Vagina (tissue), 2 donors: ENCODE data around the gene ATOH8. TPM values are rescaled to one million over a fixed set of nuclear protein-coding genes. Genes with fewer than 3 reads are reported as not detected.

ENCODE experiments used
- DNase-seq, 2 donors: peaks; one replicate each; pipeline ENCODE4 v3.0.0-alpha.2; 2017; ENCODE audit errors: extremely low spot score in 2 of 2
- H3K27ac ChIP-seq: fragments of 200-600 bp; sonication (generic); one replicate; pipeline ENCODE4 v1.5.1; 2019
- H3K27me3 ChIP-seq: fragments of 200-600 bp; sonication (generic); one replicate; pipeline ENCODE4 v1.5.1; 2019
- H3K36me3 ChIP-seq, 2 donors: fragments of 200-600 bp; sonication (generic); one replicate each; pipeline ENCODE4 v1.5.1; 2017 to 2019
- H3K4me1 ChIP-seq: fragments of 200-600 bp; sonication (generic); one replicate; pipeline ENCODE4 v1.5.1; 2019
- H3K4me3 ChIP-seq, 2 donors: fragments of 200-600 bp; sonication (generic); 1 replicate in 1 of 2; 2 replicates in 1 of 2; pipeline ENCODE4 v1.5.1; 2016 to 2019
- H3K9me3 ChIP-seq: fragments of 200-600 bp; sonication (generic); one replicate; pipeline ENCODE4 v1.5.1; 2019
- POLR2A ChIP-seq, 2 donors: fragments of 450-650 bp; IDR thresholded peaks; one replicate each; pipeline ENCODE4 v1.6.1; 2017; ENCODE audit warnings: antibody characterized with exemption in 2 of 2, mild to moderate bottlenecking in 2 of 2, moderate library complexity in 2 of 2
- POLR2AphosphoS5 ChIP-seq, 2 donors: sonication (generic); formaldehyde crosslinking; IDR thresholded peaks; one replicate each; pipeline ENCODE4 v1.9.0; 2017; ENCODE audit warnings: antibody characterized with exemption in 2 of 2, mild to moderate bottlenecking in 2 of 2, low read depth in 1 of 2; ENCODE audit not compliant: insufficient read depth in 1 of 2
- intact Hi-C: fragments of 100-400 bp; cut with DNase I; formaldehyde crosslinking; loops from one replicate; pipeline ENCODE4 v1.15.1; 2023
- total RNA-seq: library from RNA; depleted of rRNA; stranded (reverse); fragments of >200 nt; gene quantifications from one replicate; pipeline ENCODE4 v1.2.3, GENCODE V29; 2016
- TF ChIP-seq, protein P1 (sequence below), 3 experiments: fragments of 450-650 bp in 2 of 3; fragments of 200-600 bp in 1 of 3; sonication (generic) in 1 of 3; IDR thresholded peaks; one replicate each; pipeline ENCODE4 v1.5.1; 2017 to 2019; ENCODE audit warnings: antibody characterized with exemption in 3 of 3, mild to moderate bottlenecking in 2 of 3, moderate library complexity in 2 of 3

The ATOH8 gene
- total RNA-seq, 1 donor from 2014 or later: 66.5 TPM

DNA sequence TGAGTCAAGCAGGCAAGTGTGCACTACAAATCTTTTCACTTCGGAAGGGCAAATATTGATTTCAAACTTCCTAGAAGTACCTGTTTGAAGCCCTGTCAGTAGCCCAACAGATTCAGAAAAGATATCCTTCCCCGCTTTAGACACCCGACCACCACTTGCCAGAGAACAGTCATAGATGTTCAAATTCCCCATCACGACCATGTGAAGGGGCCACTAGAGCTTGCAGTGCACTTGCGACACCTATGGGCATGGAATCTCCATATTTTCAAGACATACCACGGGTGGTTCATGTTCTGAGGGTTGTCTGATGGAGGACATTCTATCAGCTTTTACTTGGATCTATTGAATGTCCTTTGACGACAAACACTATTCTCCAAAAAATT, 35.8 kb upstream of the ATOH8 start:
- DNase-seq: no peak
- H3K9me3 ChIP-seq: no peaks in the 10 kb centered on the region
- intact Hi-C loops: loop anchor here (10.0 kb wide), 1 partner anchor 367 kb away; no protein-coding TSS in a partner anchor
- no peaks in the 10 kb centered on the region for H3K27me3 ChIP-seq
- TF ChIP-seq POLR2AphosphoS5 (IDR thresholded peaks at IDR 0.05; ENCODE audit: insufficient read depth in 1 of 2, low read depth in 1 of 2) (no peak), POLR2A (IDR thresholded peaks at IDR 0.05) (no peak)
- TF ChIP-seq, protein P1, sequence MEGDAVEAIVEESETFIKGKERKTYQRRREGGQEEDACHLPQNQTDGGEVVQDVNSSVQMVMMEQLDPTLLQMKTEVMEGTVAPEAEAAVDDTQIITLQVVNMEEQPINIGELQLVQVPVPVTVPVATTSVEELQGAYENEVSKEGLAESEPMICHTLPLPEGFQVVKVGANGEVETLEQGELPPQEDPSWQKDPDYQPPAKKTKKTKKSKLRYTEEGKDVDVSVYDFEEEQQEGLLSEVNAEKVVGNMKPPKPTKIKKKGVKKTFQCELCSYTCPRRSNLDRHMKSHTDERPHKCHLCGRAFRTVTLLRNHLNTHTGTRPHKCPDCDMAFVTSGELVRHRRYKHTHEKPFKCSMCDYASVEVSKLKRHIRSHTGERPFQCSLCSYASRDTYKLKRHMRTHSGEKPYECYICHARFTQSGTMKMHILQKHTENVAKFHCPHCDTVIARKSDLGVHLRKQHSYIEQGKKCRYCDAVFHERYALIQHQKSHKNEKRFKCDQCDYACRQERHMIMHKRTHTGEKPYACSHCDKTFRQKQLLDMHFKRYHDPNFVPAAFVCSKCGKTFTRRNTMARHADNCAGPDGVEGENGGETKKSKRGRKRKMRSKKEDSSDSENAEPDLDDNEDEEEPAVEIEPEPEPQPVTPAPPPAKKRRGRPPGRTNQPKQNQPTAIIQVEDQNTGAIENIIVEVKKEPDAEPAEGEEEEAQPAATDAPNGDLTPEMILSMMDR (IDR thresholded peaks at IDR 0.05): no peak
- no peaks in the 10 kb centered on the region for H3K36me3 ChIP-seq
- H3K27ac ChIP-seq: no peak overlapping the region
- H3K4me3 ChIP-seq: no peak overlapping the region
- H3K4me1 ChIP-seq: peaks cover 4% of the 10 kb centered on the region

DNA sequence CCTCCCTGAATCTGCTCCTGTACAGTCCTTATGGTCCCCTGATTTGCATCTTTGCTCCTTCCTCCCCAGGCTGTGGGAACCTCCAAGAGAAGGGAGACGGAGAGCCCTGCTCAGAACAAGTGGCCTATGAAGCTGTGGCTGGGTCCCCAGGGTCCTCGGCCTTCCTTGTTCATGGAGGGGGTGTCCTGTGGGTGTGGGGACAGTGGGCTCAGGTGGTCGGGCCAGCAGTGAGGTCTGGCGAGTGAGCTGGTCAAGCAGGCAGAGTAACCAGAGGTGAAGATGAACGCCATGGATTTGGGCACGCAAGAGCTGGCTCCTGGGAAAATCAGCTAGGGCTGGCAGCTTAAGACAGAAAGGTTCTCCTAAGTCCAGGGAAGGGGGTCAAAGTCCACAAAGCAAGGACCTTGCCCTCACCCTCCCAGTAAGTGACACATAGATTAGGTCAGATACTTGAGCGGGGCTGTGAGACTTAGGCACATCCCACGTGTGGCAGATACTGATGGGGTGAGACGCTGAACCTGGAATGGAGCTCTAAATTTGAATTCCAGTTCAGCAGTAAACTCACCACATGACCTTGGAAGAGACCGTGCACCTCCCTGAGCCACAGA, 34.8 kb upstream of the ATOH8 start:
- Histone ChIP-seq H3K27ac (no peak overlapping the region), H3K4me1 (peaks cover 4% of the 10 kb centered on the region), H3K27me3 (no peaks in the 10 kb centered on the region), H3K36me3 (no peaks in the 10 kb centered on the region), H3K4me3 (no peak overlapping the region), H3K9me3 (no peaks in the 10 kb centered on the region)
- DNase-seq: no peak
- no peak for TF ChIP-seq POLR2AphosphoS5 (IDR thresholded peaks at IDR 0.05; ENCODE audit: insufficient read depth in 1 of 2, low read depth in 1 of 2)
- TF ChIP-seq, protein P1 (IDR thresholded peaks at IDR 0.05): no peak
- no peak for TF ChIP-seq POLR2A (IDR thresholded peaks at IDR 0.05)
- intact Hi-C loops: loop anchor here (10.0 kb wide), 1 partner anchor 366 kb away; no protein-coding TSS in a partner anchor

DNA sequence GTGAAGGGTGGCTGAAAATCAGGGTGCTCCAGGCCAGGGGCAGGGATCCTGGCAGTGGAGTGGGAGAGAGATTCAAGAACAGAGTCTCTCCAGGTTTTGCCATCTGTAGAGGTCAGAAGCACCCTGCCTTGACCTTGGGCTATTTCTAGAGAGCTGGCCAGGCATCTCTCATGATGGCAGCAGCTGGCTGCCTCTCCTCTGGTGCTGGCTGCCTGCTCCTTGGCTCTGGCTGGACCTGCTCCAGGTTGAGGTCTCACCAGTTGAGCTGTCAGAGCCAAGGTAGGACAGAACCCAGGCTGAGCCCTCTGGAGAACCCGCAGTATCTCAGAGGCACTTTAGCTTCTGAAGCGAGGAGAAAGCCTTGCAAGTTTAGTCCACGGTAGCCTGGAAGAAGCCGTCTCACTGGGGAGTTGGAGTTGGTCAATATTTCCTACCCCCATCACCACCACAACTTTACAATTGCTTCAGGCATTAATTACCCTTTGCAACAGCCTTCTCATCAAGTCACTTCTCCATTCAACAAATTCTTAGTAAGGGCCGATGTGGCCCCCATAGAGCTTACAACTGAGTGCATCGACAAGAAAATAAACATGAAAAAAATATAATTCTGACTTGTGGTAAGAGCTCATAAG, 34.1 kb upstream of the ATOH8 start:
- H3K9me3 ChIP-seq: no peaks in the 10 kb centered on the region
- no peak overlapping the region for H3K4me3 ChIP-seq
- TF ChIP-seq, protein P1 (IDR thresholded peaks at IDR 0.05): no peak
- no peak for TF ChIP-seq POLR2A (IDR thresholded peaks at IDR 0.05)
- no peak for TF ChIP-seq POLR2AphosphoS5 (IDR thresholded peaks at IDR 0.05; ENCODE audit: insufficient read depth in 1 of 2, low read depth in 1 of 2)
- no peaks in the 10 kb centered on the region for H3K36me3 ChIP-seq
- intact Hi-C loops: loop anchor here (10.0 kb wide), 1 partner anchor 365 kb away; no protein-coding TSS in a partner anchor
- H3K27ac ChIP-seq: no peak overlapping the region
- peaks cover 4% of the 10 kb centered on the region for H3K4me1 ChIP-seq
- DNase-seq: no peak
- no peaks in the 10 kb centered on the region for H3K27me3 ChIP-seq

DNA sequence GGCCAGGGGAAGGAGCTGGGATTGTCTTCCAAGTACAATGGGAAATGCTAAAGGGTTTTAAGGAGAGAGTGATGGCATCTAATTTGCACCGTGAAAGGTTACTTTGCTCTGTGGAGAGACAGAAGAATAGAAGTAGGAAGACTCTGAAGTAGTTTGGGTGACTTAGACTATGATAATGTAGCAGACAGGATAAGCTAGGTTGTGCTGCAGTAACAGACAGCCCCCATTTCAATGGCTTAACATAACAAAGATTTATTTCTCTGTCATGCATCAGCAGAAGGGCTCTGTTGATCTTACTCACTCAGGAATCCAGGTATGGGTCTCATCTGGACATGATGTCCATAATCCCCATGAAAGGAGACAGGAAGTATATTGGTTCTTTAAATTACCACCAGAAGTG, 33.3 kb upstream of the ATOH8 start:
- H3K27ac ChIP-seq: no peak overlapping the region
- H3K9me3 ChIP-seq: no peaks in the 10 kb centered on the region
- no peak overlapping the region for H3K4me3 ChIP-seq
- H3K4me1 ChIP-seq: peaks cover 4% of the 10 kb centered on the region
- no peak for DNase-seq
- intact Hi-C loops: no loop called here
- no peaks in the 10 kb centered on the region for H3K27me3 ChIP-seq
- no peaks in the 10 kb centered on the region for H3K36me3 ChIP-seq
- TF ChIP-seq, protein P1 (IDR thresholded peaks at IDR 0.05): no peak
- TF ChIP-seq POLR2A (IDR thresholded peaks at IDR 0.05) (no peak), POLR2AphosphoS5 (IDR thresholded peaks at IDR 0.05; ENCODE audit: insufficient read depth in 1 of 2, low read depth in 1 of 2) (no peak)

DNA sequence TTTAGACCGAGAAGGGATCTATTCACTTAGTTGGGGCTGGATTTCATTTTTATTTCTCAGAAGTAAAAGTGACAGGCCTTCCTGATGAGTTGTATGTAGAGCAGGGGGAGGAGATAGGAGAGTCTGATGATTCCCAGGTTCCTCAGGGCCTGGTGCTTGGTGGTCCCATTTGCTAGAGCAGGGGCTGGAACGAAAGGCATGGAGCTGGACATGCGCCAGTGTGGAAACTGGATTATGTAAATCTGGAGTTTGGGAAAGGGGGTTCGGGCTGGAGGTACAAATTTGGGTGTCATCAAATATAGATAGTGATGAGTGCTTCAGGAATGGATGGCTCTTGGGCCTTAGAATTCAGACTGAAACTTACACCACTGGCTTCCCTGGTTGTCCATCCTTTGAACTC, 32.1 kb upstream of the ATOH8 start:
- H3K36me3 ChIP-seq: no peaks in the 10 kb centered on the region
- no peaks in the 10 kb centered on the region for H3K27me3 ChIP-seq
- no peaks in the 10 kb centered on the region for H3K9me3 ChIP-seq
- H3K4me3 ChIP-seq: no peak overlapping the region
- no peak overlapping the region for H3K27ac ChIP-seq
- DNase-seq: no peak
- H3K4me1 ChIP-seq: peaks cover 4% of the 10 kb centered on the region
- TF ChIP-seq, protein P1 (IDR thresholded peaks at IDR 0.05): no peak
- TF ChIP-seq POLR2AphosphoS5 (IDR thresholded peaks at IDR 0.05; ENCODE audit: insufficient read depth in 1 of 2, low read depth in 1 of 2) (no peak), POLR2A (IDR thresholded peaks at IDR 0.05) (no peak)
- intact Hi-C loops: no loop called here
